WERI-Rb-1 (cell line): ENCODE data around the gene PLPPR4.

ENCODE experiments used
- DNase-seq: peaks from one replicate; pipeline ENCODE4 v3.0.0-alpha.2; 2020
- H3K27ac ChIP-seq: fragments of 250-450 bp; sonication (Bioruptor Pico); 2 replicates; pipeline ENCODE4 v1.5.1; 2020; ENCODE audit warnings: mild to moderate bottlenecking, moderate library complexity
- H3K27me3 ChIP-seq: fragments of 250-450 bp; sonication (Bioruptor Pico); 2 replicates; pipeline ENCODE4 v1.5.1; 2021; ENCODE audit warnings: mild to moderate bottlenecking, low read depth, moderate library complexity; ENCODE audit not compliant: insufficient read depth, severe bottlenecking
- H3K36me3 ChIP-seq: fragments of 250-450 bp; sonication (Bioruptor Pico); 2 replicates; pipeline ENCODE4 v1.5.1; 2020; ENCODE audit warnings: mild to moderate bottlenecking, moderate library complexity
- H3K4me3 ChIP-seq: 2 replicates; pipeline ENCODE4 v1.5.1; 2011; ENCODE audit warnings: low read depth, mild to moderate bottlenecking, control low read depth, low read length
- H3K9me3 ChIP-seq: fragments of 250-450 bp; sonication (Bioruptor Pico); 2 replicates; pipeline ENCODE4 v1.5.1; 2021; ENCODE audit warnings: mild to moderate bottlenecking, moderate library complexity; ENCODE audit not compliant: severe bottlenecking
- TF ChIP-seq, protein P1 (sequence below): IDR thresholded peaks from 2 replicates; pipeline ENCODE4 v1.5.1; 2011; ENCODE audit warnings: low read depth, mild to moderate bottlenecking, control low read depth, inconsistent platforms, low read length

The PLPPR4 gene

GRCh38 chr1:99264201-99265021, at the start of gene PLPPR4:
Gene PLPPR4, plus strand, starts transcription at chr1:99264492. Its CDS starts 102 bp downstream, at chr1:99264594.
- Histone ChIP-seq H3K27me3 (no peaks in the 10 kb centered on the region), H3K9me3 (no peaks in the 10 kb centered on the region), H3K4me3 (peak within 1 kb of the TSS; percentile 66), H3K27ac (no peak within 1 kb of the TSS), H3K36me3 (no peaks in the 10 kb centered on the region)
- peak; percentile 63 for DNase-seq
- TF ChIP-seq, protein P1, sequence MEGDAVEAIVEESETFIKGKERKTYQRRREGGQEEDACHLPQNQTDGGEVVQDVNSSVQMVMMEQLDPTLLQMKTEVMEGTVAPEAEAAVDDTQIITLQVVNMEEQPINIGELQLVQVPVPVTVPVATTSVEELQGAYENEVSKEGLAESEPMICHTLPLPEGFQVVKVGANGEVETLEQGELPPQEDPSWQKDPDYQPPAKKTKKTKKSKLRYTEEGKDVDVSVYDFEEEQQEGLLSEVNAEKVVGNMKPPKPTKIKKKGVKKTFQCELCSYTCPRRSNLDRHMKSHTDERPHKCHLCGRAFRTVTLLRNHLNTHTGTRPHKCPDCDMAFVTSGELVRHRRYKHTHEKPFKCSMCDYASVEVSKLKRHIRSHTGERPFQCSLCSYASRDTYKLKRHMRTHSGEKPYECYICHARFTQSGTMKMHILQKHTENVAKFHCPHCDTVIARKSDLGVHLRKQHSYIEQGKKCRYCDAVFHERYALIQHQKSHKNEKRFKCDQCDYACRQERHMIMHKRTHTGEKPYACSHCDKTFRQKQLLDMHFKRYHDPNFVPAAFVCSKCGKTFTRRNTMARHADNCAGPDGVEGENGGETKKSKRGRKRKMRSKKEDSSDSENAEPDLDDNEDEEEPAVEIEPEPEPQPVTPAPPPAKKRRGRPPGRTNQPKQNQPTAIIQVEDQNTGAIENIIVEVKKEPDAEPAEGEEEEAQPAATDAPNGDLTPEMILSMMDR: 0 out of 2 replicates have a peak, but pooled peaks have one; percentile 25

GRCh38 chr1:99216956-99217355, 47.3 kb upstream of the PLPPR4 start:
- Histone ChIP-seq H3K9me3 (peaks cover 9% of the 10 kb centered on the region), H3K4me3 (no peak overlapping the region), H3K27ac (no peak overlapping the region), H3K36me3 (no peaks in the 10 kb centered on the region), H3K27me3 (no peaks in the 10 kb centered on the region)
- TF ChIP-seq, protein P1: no peak
- no peak for DNase-seq

GRCh38 chr1:99217599-99217998, 46.7 kb upstream of the PLPPR4 start:
- Histone ChIP-seq H3K4me3 (no peak overlapping the region), H3K27ac (no peak overlapping the region), H3K36me3 (no peaks in the 10 kb centered on the region), H3K27me3 (no peaks in the 10 kb centered on the region), H3K9me3 (peaks cover 9% of the 10 kb centered on the region)
- TF ChIP-seq, protein P1: no peak
- DNase-seq: peak; percentile 13

DNA sequence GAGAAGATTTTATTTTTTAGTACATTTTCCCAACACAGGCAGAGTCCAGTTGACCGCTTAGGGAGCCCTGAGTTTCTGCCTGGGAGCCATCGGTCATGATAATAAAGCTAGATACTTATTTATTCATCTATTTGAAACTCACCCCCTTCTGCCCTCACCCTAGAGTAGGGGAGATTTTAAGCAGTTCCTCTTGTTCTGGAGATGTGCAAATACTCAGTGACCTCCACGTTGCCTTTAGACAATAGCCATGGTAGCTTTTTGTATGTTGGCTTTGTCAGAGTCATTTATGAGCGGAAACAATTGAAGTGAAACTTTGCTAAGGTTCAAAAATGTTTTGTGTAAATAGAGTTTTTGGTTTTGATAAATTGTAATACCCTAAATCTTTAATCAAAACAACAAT, 45.7 kb upstream of the PLPPR4 start:
- no peak for DNase-seq
- Histone ChIP-seq H3K9me3 (peaks cover 9% of the 10 kb centered on the region), H3K27me3 (no peaks in the 10 kb centered on the region), H3K36me3 (no peaks in the 10 kb centered on the region), H3K4me3 (no peak overlapping the region), H3K27ac (no peak overlapping the region; the same call in 1 of the 2 replicates)
- TF ChIP-seq, protein P1: no peak

DNA sequence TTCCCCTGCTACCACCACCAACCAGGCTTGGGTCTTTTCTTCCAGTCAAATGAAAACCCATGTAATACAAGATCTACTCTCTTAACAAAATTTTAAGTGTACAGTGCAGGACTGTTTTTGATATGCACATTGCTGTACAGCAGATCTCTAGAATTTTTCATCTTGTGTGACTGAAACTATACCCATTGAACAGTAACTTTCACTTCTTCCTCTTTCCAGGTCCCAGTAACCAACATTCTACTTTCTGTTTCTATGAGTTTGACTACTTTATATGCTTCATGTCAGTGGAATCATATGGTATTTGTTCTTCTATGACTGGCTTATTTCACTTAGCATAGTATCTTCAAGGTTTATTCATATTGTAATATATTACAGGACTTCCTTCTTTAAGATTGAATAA, 45.3 kb upstream of the PLPPR4 start:
- H3K4me3 ChIP-seq: no peak overlapping the region
- no peak overlapping the region for H3K27ac ChIP-seq
- no peaks in the 10 kb centered on the region for H3K36me3 ChIP-seq
- no peak for DNase-seq
- TF ChIP-seq, protein P1: no peak
- no peaks in the 10 kb centered on the region for H3K27me3 ChIP-seq
- peaks cover 9% of the 10 kb centered on the region for H3K9me3 ChIP-seq
